Heart right ventricle (tissue), 16 donors: ENCODE measurements around the gene LDLRAD4. TPM values are rescaled to one million over a fixed set of nuclear protein-coding genes. Genes with fewer than 3 reads are reported as not detected.

Experiments used
- ATAC-seq, 8 donors: fragments of 200-7000 bp; cut with Tn5 transposase; one replicate each; pipeline ENCODE4 v1.9.1; 2020; ENCODE audit warnings: mild to moderate bottlenecking in 8 of 8, moderate library complexity in 8 of 8, moderate number of reproducible peaks in 1 of 8
- DNase-seq, 2 donors: peaks; one replicate each; pipeline ENCODE4 v3.0.0-alpha.2; 2020
- H3K27ac ChIP-seq, 10 donors: fragments of 200-600 bp; sonication (generic) in 2 of 10; one replicate each; pipeline versions ENCODE4 v1.5.0 to v1.8.0; 2020 to 2022; ENCODE audit warnings: mild to moderate bottlenecking in 3 of 10
- H3K27me3 ChIP-seq, 7 donors: fragments of 200-600 bp; one replicate each; pipeline ENCODE4 v1.8.0; 2021 to 2022; ENCODE audit warnings: mild to moderate bottlenecking in 2 of 7
- H3K36me3 ChIP-seq, 9 donors: fragments of 200-600 bp; sonication (generic) in 1 of 9; one replicate each; pipeline versions ENCODE4 v1.5.0 to v1.8.0; 2020 to 2022; ENCODE audit warnings: mild to moderate bottlenecking in 2 of 9
- H3K4me1 ChIP-seq, 9 donors: fragments of 200-600 bp; sonication (generic) in 1 of 9; one replicate each; pipeline versions ENCODE4 v1.5.0 to v1.8.0; 2020 to 2022; ENCODE audit warnings: mild to moderate bottlenecking in 4 of 9
- H3K4me3 ChIP-seq, 10 donors: fragments of 200-600 bp; sonication (generic) in 2 of 10; one replicate each; pipeline versions ENCODE4 v1.5.0 to v1.8.0; 2020 to 2022; ENCODE audit warnings: mild to moderate bottlenecking in 7 of 10, moderate library complexity in 2 of 10
- H3K9me3 ChIP-seq, 11 donors: fragments of 200-600 bp in 10 of 11; sonication (generic) in 2 of 11; one replicate each; pipeline versions ENCODE4 v1.5.0 to v1.8.0; 2013 to 2022; ENCODE audit warnings: mild to moderate bottlenecking in 2 of 11, control low read depth in 1 of 11, moderate library complexity in 1 of 11
- CTCF ChIP-seq, 9 donors: fragments of 200-600 bp; sonication (generic) in 2 of 9; IDR thresholded peaks; one replicate each; pipeline versions ENCODE4 v1.5.0 to v1.8.0; 2021 to 2022; ENCODE audit warnings: antibody characterized with exemption in 9 of 9, mild to moderate bottlenecking in 5 of 9, moderate library complexity in 1 of 9
- WGBS, 2 donors: extraction: QIAGEN DNeasy Blood & Tissue Kit; methylation state at CpG; one replicate each; pipeline ENCODE4 v1.1.7; 2013; ENCODE audit warnings: inconsistent platforms in 1 of 2; 5-methylcytosine and 5-hydroxymethylcytosine counted together
- intact Hi-C, 10 donors: fragments of 100-400 bp; cut with DNase I; formaldehyde crosslinking; loops; one replicate each; pipeline versions ENCODE4 v1.11.1 to v1.14.2; 2022
- polyA plus RNA-seq, 2 donors: library from polyadenylated mRNA; stranded (reverse); fragments of 200-250 nt; gene quantifications; one replicate each; pipeline ENCODE4 v1.2.3, GENCODE V29; 2013
- total RNA-seq, 10 donors: library from RNA; stranded (reverse); fragmentation: NEBNext Ultra II Directional in 3 of 10; extraction: Animal tissue kit (Norgen Biotek cat#: 25700) in 3 of 10; gene quantifications; one replicate each; pipeline versions ENCODE4 v1.2.1 to v1.2.4, GENCODE V29; 2021 to 2023
- donor health status: Arrhythmogenic right ventricular cardiomyopathy.
- donor health status: ischemic (EF 13 %, LVEDD 7.1; RV severe dilation, severe dysfunction).
- donor health status: healthy with polysubstance abuse.
- donor health status: DM: no; HTN: yes; CAD: no.
- donor health status: DM: no; HTN: no; CAD: no.
- donor health status: ischemic (EF 25% LVEDD 6.9; RV normal size, moderate dysfunction).
- donor health status: ischemic (EF 25% LVEDD 5.7; RV mildly dilated, moderate dysfunction).
- donor health status: healthy.
- donor health status: DM: yes; HTN: yes; CAD: no.
- donor health status: Ischemic cardiomyopathy.
- donor health status: ischemic (EF 35%, LVEDD 5.7; RV mildly dilated, moderate dysfunction).
- donor health status: nonischemic (EF 11% LVEDD 7.7; RV severe dilation, severe dysfunction).
- donor health status: DM: yes; HTN: yes; CAD: no.
- donor health status: PGD.
- donor health status: ischemic (EF 29% LVEDD 5.4; RV normal size, mild dysfunction).
- donor health status: nonischemic (EF 23%, LVEDD 6.1; RV moderate dilation, normal function).

The LDLRAD4 gene
- total and polyA plus RNA-seq, 12 donors: 5.4 to 74.6 (median 34.6) TPM

GRCh38 chr18:13392899-13393298 lies 174.3 kb downstream of the LDLRAD4 start:
- DNase-seq: no peak
- 77 to 82% methylated on average over 8 of the region's 8 CpGs for WGBS, 2 donors
- no peak for ATAC-seq
- intact Hi-C loops: loop anchor here in 1 of 10 donors (10.0 kb wide), 1 partner anchor 122 kb away; no protein-coding TSS in a partner anchor
- H3K9me3 ChIP-seq: no peaks in the 10 kb centered on the region
- no peaks in the 10 kb centered on the region for H3K27me3 ChIP-seq
- H3K4me3 ChIP-seq: no peak overlapping the region
- TF ChIP-seq CTCF (IDR thresholded peaks at IDR 0.05): no peak
- H3K4me1 ChIP-seq: peaks cover 2 to 42% (median 18%) of the 10 kb centered on the region in 9 donors
- H3K36me3 ChIP-seq: peaks cover 0 to 14% (median 0%) of the 10 kb centered on the region in 9 donors
- no peak overlapping the region for H3K27ac ChIP-seq

GRCh38 chr18:13393338-13393737 lies 174.8 kb downstream of the LDLRAD4 start:
- Histone ChIP-seq H3K9me3 (no peaks in the 10 kb centered on the region), H3K36me3 (peaks cover 0 to 13% (median 0%) of the 10 kb centered on the region in 9 donors), H3K27ac (no peak overlapping the region), H3K27me3 (no peaks in the 10 kb centered on the region), H3K4me3 (no peak overlapping the region), H3K4me1 (peaks cover 2 to 37% (median 16%) of the 10 kb centered on the region in 9 donors)
- intact Hi-C loops: loop anchor here in 1 of 10 donors (10.0 kb wide), 1 partner anchor 121 kb away; no protein-coding TSS in a partner anchor
- no peak for DNase-seq
- no peak for TF ChIP-seq CTCF (IDR thresholded peaks at IDR 0.05)
- 66 to 86% methylated on average over 11 of the region's 11 CpGs for WGBS, 2 donors
- no peak for ATAC-seq

GRCh38 chr18:13394801-13395200 lies 176.2 kb downstream of the LDLRAD4 start:
- WGBS, 2 donors: 46 to 55% methylated on average over 3 of the region's 3 CpGs
- DNase-seq (no peak), ATAC-seq (no peak)
- no peak for TF ChIP-seq CTCF (IDR thresholded peaks at IDR 0.05)
- intact Hi-C loops: loop anchor here in 1 of 10 donors (10.0 kb wide), 1 partner anchor 120 kb away; no protein-coding TSS in a partner anchor
- Histone ChIP-seq H3K36me3 (peaks cover 0 to 10% (median 0%) of the 10 kb centered on the region in 9 donors), H3K27ac (no peak overlapping the region), H3K4me3 (no peak overlapping the region), H3K4me1 (peaks cover 0 to 23% (median 6%) of the 10 kb centered on the region in 9 donors), H3K9me3 (no peaks in the 10 kb centered on the region), H3K27me3 (no peaks in the 10 kb centered on the region)

- intact Hi-C loops: loop anchor here in 1 of 10 donors (10.0 kb wide), 1 partner anchor 119 kb away; no protein-coding TSS in a partner anchor
- H3K4me1 ChIP-seq: peaks cover 0 to 18% (median 3%) of the 10 kb centered on the region in 9 donors
- peaks cover 0 to 10% (median 0%) of the 10 kb centered on the region in 9 donors for H3K36me3 ChIP-seq
- H3K9me3 ChIP-seq: no peaks in the 10 kb centered on the region
- ATAC-seq (no peak), DNase-seq (no peak)
- H3K4me3 ChIP-seq: no peak overlapping the region
- TF ChIP-seq CTCF (IDR thresholded peaks at IDR 0.05): no peak
- no peaks in the 10 kb centered on the region for H3K27me3 ChIP-seq
- H3K27ac ChIP-seq: no peak overlapping the region
- 90 to 94% methylated on average over 15 to 22 of the region's 22 CpGs for WGBS, 2 donors
Measured at GRCh38 chr18:13395577-13395976, 177.0 kb downstream of the LDLRAD4 start.
